OCI-M1 (cell line): ENCODE data around the gene DENND1A.
"Not testable (repeated sequence)": the region's sequence is repeated elsewhere in the genome, so short reads cannot be mapped to it uniquely, and the experiment has no call there.

ENCODE experiments used
- DNase-seq: peaks from one replicate; lab custom pipeline; 2025; lab: John Stamatoyannopoulos, UW

Gene DENND1A

DNA sequence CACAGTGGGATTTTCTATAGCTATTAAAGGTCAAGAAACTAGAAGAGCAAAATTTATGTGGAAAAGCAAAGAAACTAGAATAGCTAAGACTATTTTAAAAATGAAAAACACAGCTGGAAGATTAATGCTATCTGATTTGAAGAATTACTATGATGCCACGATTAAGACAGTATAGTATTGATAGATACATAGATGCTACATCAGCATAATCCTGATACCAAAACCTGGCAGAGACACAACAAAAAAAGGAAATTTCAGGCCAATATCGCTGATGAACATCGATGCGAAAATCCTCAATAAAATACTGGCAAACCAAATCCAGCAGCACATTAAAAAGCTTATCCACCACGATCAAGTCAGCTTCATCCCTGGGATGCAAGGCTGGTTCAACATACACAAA lies 201.4 kb downstream of the DENND1A start:
- DNase-seq: not testable (repeated sequence)

DNA sequence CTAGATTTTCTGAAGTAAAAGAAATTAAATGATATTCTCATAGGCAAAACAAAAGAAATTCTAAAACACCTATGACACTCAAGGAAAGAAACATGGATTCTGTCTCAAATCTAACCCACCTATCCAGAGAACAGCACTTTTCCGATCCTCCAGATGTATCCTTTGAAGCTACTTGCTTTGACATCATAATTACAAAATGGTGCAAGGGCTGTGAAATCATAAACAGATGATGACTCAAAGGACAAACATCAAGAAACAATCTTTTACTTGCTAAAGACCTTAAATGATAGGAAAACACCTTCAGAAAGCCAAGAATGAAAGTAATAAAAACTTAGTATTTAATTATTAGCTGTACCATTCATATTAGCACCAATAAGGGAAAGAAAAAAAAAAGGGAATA lies 202.6 kb downstream of the DENND1A start:
- no peak for DNase-seq

DNA sequence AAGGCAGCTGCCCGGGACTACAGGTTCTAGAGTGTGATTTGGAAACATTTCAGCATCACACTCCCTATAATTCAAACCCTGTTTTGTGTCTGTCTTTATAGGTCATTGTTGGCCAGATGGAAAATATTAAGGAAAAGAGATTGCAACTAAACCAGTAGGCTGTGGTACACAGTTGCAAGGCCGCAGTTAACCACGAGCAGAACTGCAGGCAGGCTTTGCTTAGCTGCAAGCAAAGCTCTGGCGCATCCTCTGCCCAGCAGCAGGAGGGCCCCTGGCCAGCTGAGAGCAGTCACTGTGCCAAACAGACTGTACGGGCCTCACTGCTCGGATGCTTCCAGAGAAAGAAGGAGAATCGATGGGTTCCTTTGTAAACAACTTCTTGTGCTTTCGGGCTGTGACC lies 204.5 kb downstream of the DENND1A start:
- DNase-seq: no peak

DNA sequence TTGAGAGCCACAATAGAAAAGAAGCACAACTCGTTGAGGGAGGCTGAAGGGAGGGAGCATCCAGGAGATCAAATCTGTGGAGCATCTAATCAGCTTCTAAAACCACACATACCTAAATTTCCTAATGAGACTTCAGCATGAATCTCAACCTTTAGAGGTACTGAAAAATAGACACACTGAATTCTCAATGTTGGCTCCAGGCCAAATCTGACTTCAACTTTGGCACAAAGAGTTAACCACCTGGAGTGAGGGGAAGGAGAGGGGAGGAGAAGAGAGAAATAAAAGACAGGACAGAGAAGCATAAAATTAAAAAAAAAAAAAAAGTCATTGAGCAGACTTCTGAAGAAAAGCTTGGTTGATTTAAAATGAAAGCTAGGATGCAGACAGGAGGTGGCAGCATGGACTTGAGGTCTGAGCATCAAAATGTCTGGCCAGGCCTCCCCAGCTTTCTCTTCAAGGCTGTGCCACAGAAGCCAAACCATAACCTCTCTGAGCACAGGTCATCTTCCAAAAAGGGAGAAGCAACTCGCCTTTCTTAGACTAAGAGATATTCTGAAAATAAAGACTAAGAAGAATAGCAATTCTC lies 205.6 kb downstream of the DENND1A start:
- peak; percentile 8 for DNase-seq

DNA sequence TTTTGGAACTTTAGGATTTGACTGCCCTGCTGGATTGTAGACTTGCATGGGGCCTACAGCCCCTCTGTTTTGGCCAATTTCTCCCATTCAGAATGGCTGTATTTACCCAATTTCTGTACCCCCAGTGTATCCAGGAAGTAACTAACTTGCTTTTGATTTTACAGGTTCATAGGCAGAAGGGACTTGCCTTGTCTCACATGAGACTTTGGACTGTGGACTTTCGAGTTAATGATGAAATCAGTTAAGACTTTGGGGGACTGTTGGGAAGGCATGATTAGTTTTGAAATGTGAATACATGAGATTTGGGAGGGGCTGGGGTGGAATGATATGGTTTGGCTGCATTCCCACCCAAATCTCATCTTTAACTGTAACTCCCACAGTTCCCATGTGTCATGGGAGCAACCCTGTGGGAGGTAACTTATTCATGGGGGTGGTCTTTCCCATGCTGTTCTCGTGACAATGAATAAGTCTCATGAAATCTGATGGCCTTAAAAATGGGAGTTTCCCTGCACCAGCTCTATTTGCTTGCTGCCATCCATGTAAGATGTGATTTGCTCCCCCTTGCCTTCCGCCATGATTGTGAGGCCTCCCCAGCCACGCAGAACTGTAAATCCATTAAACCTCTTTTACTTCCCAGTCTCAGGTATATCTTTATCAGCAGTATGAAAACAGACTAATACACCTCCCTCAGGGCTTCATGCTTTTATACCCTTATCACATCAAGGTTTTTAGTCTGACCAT lies 206.6 kb downstream of the DENND1A start:
- DNase-seq: no peak

DNA sequence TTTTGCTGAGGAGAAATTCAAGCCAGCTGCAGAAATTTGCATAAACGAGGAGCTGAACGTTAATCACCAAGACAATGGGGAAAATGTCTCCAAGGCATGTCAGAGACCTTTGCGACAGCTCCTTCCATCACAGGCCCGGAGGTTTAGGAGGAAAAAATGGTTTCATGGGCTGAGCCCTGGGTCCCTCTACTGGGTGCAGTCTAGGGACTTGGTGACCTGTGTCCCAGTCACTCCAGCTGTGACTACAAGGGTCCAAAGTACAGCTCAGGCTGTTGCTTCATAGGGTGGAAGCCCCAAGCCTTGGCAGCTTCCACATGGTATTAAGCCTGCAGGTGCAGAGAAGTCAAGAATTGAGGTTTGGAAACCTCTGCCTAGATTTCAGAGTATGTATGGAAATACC lies 207.5 kb downstream of the DENND1A start:
- no peak for DNase-seq

DNA sequence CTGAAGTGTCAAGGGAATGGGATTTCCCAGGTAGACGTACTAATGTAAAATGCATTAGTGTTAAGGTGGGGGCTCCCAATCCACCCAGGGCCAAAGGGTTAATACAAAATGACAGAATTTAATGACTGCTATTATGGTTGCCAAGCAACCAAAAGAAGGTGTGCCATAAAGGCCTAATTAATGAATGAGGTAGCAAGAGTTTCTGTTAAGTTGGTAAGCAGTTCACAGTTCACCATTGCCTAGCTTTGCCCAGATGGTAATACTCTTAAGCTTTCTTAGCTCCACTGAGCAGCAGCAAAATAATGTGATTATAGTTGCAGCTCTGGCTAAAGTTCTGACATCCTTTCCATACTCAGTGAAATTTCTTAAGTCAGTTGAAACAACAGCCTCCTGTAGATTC lies 211.7 kb downstream of the DENND1A start:
- DNase-seq: no peak

DNA sequence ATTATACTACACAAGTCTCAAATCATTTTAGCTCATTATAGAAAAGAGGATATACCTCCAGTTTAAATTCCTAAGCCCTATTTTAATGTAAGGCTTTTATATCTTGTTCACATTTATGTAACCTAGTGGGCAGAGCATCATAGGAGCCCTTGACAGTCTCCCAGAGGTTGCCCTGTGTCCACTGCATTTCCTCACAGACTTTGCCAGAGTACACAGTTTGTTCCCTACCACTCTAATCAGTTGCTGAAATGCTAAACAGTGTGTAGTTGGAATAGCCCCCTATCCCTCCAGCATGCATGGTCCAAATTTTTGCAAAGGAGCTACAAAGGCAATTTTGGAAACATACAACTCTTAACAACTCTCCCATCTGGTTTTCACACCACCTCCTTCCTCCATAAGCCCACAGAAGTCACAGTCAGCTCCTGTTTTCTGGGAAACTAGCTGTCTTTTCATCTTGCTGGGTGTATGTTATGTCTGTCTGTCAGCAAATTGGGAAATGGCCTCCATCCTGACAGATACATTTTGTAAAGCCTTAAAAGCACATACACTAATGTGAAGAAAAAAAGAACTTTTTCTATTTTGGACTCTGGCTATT lies 212.2 kb downstream of the DENND1A start:
- DNase-seq: no peak

DNA sequence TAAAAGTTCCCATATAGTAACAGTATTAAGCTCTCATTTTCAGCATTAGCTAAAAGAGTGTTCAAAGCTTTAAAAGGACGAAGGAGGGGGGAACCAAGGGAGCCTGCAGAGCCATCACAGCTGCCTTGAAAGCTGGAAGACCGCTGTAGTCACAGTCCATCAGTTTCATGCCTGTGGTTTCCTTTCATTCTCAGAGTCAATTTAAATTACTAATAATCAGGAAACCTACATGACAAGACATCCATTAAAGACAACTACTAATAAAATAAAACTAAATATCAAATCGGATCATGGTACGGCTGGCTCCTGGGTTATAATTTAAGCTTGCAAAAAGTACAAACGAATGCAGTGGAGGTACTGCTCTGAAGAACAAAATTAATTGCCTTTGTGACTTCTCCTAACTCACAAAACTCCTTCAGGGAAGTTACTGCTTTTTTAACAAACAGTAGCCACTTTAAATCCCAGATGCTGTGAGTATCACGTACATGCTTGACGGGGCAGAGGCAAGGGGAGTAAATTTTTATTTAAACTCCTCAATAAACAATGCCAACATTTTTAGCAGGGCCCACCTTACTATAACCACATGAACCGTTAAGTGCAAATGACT lies 213.5 kb downstream of the DENND1A start:
- DNase-seq: no peak

DNA sequence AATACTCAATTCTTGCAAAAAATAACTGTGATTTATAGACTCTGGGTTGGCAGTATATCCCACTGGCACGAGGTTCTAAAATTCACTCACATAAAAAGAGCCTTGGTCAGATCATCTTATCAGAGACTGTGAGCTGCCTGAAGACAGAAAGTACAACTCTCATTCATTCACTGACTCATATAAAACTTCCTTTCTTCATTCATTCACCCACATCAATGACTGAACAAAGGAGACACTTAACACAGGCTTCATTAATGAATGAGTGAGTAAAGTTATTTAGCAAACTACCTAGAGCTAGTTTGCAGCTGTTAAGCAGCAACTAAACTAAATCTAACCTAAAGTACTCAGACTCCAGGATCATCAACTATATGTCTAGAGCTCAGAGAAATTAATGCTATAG lies 214.7 kb downstream of the DENND1A start:
- DNase-seq: no peak

DNA sequence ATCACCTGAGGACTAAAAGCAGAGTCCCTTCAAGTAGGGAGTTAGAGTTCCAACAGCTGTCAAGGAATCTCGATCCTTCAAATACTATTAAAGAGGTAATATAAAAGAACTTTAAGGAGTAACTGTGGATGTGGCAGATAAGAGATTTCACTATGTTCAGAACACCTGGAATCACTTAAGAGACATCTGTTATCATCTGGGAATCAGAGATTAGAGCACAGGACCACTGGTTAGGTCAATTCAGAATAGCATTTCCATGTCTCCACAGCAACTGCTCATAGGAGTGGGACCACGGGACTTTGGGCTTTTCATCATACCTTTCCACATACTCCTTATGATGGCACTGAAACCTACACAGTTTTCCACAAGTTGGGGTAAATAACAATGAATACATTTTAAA lies 216.6 kb downstream of the DENND1A start:
- no peak for DNase-seq

DNA sequence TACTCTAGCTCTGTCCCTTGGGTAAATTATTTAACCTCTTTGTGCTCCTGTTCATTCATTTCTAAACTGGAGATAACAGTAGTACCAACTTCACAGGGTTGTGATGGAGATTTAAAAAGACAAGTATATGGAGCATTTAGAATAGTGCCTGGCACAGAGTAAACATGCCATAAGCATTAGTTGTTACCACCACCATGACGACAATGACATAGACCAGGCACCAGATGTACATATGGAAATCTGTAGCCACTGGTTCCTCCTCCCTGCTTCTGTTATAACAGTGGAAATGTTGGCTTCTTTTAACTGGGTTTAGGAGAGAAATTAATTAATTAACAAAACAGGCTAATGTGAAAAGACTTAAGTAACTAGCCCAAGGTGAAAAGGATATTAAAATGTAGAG lies 217.5 kb downstream of the DENND1A start:
- no peak for DNase-seq

DNA sequence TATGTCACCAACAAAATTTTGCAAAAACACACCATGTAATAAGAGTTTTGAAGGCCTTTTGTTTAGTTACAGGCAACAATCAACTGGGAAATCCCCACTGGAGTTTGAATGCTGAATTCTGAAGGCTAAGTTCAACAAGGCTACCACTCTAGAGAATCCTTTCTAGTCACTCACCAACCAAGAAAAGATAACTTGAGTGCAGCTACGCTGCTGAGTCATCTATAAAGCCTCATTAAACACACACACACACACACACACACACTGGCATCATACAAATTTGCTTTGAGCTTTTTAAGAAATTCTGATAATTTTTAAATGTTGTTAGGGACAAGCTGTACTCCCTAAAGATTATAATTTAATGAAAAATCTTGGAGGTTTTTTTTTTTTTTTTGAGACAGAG lies 219.6 kb downstream of the DENND1A start:
- DNase-seq: no peak

DNA sequence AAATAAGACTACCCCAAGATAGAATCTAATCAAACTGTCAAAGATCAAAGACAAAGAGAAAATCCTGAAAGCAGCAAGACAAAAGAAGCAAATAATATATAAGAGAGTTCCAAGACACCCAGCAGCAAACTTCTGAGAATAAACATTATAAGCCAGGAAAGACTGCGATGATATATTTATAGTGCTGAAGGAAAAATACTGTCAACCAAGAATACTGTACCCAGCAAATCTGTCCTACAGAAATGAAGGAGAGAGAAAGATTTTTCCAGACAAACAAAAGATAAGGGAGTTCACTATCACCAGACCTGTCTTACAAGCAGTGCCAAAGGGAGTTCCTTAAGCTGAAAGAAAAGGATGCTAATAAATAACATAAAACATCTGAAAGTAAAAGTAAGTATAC lies 227.4 kb downstream of the DENND1A start:
- peak; percentile 4 for DNase-seq

DNA sequence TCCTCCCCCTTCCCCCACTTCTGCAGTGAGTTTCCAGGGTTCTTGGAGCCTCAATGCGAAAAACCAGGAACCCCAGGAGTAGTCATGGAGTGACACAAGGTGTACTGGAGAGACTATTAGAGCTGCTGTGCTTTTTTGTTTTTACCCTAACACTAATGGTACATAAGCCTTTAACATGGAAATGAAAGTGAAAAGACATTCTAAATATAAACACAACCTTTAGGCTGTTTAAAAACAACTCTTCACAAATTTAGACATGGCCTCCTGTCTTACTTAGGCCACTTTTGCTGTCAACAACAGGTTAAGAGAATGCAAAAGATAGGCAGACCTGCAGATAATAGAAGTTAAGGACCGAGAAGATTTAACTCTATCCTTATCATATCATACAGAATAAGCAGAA lies 232.2 kb downstream of the DENND1A start:
- DNase-seq: no peak

DNA sequence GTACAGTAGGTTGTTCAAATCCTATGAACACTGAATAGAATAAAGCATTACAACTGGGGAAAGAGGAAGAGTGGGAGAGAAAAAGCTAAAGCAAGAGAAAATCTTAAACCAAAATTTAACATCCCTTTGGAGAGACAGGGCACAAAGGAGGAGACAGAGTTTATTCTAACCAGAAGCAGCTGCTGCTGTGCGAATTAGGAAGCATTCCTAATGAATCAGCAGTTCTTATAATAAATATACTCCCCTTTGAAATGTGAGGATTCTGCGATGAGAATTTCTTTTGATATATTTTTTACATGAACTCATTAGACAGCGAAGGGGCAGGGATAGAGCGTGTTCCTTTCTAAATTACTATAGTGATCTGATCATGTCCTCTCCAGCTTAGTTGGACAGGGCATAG lies 233.4 kb downstream of the DENND1A start:
- DNase-seq: no peak

DNA sequence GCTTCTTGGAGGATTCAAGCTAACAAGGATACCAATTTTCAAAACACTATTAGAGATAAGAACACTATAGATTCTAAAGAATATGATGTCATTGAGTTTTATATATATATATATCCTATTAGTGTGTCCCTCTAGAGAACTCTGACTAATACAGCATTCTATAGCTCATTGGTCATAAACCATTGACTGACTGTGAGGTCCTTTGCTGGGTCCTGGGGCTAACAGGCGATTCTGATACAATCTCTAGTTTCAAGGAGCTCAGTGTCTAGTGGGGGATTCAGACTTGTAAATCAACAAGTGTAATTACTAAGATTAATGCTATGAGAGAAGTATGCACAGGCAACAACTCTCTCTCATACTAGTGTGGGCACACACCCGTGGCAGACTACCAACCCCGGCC lies 234.5 kb downstream of the DENND1A start:
- DNase-seq: no peak

DNA sequence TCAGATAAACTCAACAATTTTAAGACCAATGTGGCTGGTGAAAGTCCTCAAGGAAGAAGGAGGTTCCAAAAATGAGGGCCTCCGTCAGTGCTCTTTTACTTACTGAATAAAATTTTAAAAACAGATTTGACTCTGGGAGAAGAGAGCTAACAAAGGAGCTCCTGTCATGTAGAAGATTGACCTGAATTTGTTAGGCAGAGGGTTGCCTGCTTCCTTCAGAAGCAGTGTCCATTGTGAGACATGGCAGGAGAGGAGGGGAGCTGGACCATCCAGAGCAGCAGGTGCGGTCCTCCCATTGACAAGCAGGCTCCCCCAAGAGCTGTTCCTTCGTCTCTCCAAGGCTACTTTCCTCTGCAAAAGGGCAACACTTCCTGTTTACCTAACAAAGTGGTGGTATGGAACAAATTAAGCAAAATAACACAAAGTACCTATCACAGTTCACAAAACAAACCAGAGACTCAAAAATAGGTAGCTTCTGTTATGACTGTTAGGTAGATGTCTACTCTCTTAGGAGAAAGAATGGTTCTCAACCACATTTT lies 238.1 kb downstream of the DENND1A start:
- DNase-seq: no peak

DNA sequence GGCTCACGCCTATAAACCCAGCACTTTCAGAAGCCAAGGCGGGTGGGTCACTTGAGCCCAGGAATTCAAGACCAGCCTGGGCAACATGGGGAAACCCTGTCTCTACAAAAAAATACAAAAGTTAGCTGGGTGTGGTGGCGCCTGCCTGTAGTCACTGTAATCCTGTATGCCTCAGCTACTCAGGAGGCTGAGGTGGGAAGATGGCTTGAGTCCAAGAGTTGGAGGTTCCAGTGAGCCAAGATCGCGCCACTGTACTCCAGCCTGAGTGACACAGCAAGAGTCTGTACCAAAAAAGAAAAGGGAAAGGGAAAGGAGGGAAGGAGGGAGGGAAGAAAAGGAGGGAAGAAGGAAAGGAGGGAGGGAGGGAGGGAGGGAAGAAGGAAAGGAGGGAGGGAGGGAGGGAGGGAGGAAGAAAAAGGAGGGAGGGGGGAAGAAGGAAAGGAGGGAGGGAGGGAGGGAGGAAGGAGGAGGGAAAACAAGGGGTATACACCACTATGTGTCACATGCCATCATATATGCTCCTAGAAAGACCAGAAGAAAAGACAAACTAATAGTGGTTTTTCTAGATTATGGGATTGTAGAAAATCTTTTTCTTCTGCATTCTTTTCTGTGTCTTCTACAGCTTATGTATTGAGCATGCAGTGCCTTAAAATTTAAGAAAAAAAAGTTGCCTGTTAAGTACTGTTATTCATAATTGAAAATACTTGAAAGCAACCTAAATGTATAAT lies 240.1 kb downstream of the DENND1A start:
- no peak for DNase-seq

DNA sequence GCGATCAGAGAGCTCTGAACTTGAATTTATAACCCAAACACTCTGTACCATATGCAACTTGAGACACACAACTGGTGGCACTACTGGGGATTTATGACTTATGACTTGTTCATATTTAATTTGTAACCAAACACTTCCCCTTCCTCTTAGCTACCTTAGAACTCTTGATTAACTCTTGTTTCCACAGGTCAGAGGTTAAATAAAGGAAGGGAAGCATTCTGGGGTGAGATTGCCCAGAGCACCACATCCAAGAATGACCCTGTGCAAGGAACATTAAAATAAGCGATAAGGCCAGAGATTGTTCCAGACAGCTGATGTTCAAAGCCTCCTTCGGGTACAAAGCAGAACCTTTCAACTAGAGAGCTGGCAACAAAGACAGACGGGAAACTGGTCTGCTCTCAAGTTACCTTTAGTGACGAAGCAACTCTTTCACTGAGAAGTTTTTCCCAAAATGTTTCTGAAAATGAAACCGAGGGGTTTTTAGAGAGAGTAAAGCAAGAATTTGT lies 242.6 kb downstream of the DENND1A start:
- DNase-seq: no peak

DNA sequence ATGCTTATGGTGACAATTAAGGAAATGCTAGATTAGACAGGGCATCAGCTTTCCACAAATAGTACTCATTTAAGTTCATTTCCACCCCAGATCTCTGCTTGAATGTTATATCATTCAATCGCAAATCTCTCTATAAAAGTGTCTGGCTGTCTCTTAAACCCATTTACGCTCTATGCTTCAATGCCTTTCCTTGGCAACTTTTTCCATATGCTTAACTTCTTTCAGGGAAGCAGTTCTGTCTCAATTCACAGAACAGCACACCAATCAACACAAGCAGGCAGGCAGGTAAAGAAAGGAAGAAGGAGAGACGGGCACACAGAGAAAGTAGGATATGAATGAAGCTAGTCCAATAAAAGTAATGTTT lies 243.1 kb downstream of the DENND1A start:
- no peak for DNase-seq

DNA sequence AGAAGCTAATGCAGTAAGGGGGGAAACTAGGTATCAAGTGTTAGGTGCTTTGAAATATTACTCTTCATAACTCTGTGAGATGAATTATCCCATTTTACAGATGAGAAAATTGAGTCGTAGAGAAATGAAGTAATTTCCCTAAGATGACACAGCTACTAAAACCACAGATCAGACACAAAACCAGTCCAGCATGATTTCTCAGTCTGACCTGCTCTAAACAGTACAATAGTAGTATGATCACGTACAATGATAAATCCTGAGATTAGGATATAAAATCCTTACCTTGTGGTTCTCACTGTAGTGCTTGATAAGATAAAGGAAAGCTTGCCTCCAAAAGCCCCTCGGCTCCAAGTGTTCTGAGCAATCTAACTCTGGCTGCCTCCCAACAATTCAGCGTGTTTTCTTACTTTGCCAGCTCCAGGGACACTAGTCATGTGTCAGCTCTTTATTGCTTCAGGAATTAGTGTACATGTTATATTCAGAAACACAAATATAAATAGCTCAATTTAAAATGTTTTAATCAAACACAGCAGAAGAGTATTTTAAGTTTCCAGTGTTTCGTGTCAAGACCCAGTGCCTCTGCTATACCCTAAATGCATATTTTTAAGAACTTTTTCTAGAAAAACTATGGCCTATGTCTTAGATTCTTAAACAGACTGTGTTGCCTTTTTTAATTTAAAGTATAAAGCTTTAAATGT lies 243.6 kb downstream of the DENND1A start:
- no peak for DNase-seq
